ENCODE results near the gene WDR76.

DNA sequence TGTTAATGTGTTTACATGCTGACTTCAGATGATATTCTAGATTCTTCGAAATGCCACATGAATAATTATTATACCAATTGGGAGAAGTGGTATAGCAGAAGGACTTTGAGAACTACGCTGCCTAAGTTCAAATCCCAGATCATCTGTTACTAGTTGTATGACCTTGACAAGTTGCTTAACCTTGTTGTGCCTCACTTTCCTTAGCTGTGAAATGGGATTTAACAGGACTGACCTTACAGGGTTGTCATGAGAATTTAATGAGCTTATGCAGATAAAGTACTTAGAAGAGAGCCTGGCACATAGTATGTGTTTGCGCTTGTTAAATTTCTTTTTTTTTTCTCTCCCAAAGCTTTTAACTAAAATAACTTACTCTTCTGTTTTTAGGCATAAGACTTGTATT is 24.4 kb downstream of the WDR76 start:
- TF ChIP-seq CTCF (IDR thresholded peaks at IDR 0.05; ENCODE audit: low read length) (no peak), EZH2 (IDR thresholded peaks at IDR 0.05; ENCODE audit: borderline replicate concordance, low read length) (no peak)
